H9 (cell line): Measurements from ENCODE around the gene RNF145. TPM values are rescaled to one million over a fixed set of nuclear protein-coding genes. Genes with fewer than 3 reads are reported as not detected.

Source experiments
- DNase-seq: peaks from one replicate; pipeline ENCODE4 v3.0.0-alpha.2; 2017
- H2AFZ ChIP-seq: one replicate; pipeline ENCODE4 v1.6.1; 2013; ENCODE audit warnings: mild to moderate bottlenecking, low read length, control low read depth, moderate library complexity
- H2AK5ac ChIP-seq: 2 replicates; pipeline ENCODE4 v1.6.1; 2013; ENCODE audit warnings: low read length, control low read depth, mixed read lengths; ENCODE audit not compliant: insufficient read length
- H2BK120ac ChIP-seq: one replicate; pipeline ENCODE4 v1.6.1; 2013; ENCODE audit warnings: low read depth, mild to moderate bottlenecking, low read length, control low read depth, inconsistent platforms; ENCODE audit not compliant: poor library complexity, severe bottlenecking
- H2BK12ac ChIP-seq: 2 replicates; pipeline ENCODE4 v1.6.1; 2013; ENCODE audit warnings: low read length, control low read depth, mixed read lengths, low read depth; ENCODE audit not compliant: insufficient read length
- H2BK15ac ChIP-seq: 2 replicates; pipeline ENCODE4 v1.6.1; 2013; ENCODE audit warnings: low read depth, low read length, control low read depth
- H2BK20ac ChIP-seq: one replicate; pipeline ENCODE4 v1.6.1; 2013; ENCODE audit warnings: low read depth, mild to moderate bottlenecking, low read length, control low read depth, inconsistent platforms; ENCODE audit not compliant: poor library complexity, severe bottlenecking
- H2BK5ac ChIP-seq: 2 replicates; pipeline ENCODE4 v1.6.1; 2013; ENCODE audit warnings: low read length, control low read depth, mixed read lengths; ENCODE audit not compliant: insufficient read length
- H3K14ac ChIP-seq: 2 replicates; pipeline ENCODE4 v1.6.1; 2013; ENCODE audit warnings: low read length, control low read depth; ENCODE audit not compliant: insufficient read depth
- H3K18ac ChIP-seq: 2 replicates; pipeline ENCODE4 v1.6.1; 2013; ENCODE audit warnings: low read depth, mild to moderate bottlenecking, mixed read lengths, low read length, control low read depth; ENCODE audit not compliant: insufficient read length
- H3K23ac ChIP-seq: 2 replicates; pipeline ENCODE4 v1.6.1; 2013; ENCODE audit warnings: low read length, control low read depth, mixed read lengths, low read depth; ENCODE audit not compliant: insufficient read length
- H3K23me2 ChIP-seq: 2 replicates; pipeline ENCODE4 v1.6.1; 2013; ENCODE audit warnings: low read depth, mild to moderate bottlenecking, mixed read lengths, low read length, control low read depth; ENCODE audit not compliant: insufficient read length, poor library complexity, severe bottlenecking
- H3K27ac ChIP-seq: 2 replicates; pipeline ENCODE4 v1.5.1; 2013; ENCODE audit warnings: low read length, control low read depth, mixed read lengths, low read depth; ENCODE audit not compliant: insufficient read length
- H3K27me3 ChIP-seq: 2 replicates; pipeline ENCODE4 v1.6.1; 2013; ENCODE audit warnings: low read length, control low read depth, inconsistent platforms; ENCODE audit not compliant: insufficient read depth
- H3K4ac ChIP-seq: 2 replicates; pipeline ENCODE4 v1.6.1; 2013; ENCODE audit warnings: low read depth, mild to moderate bottlenecking, control low read depth, inconsistent platforms, low read length, moderate library complexity
- H3K4me1 ChIP-seq: 2 replicates; pipeline ENCODE4 v1.6.1; 2013; ENCODE audit warnings: low read length, control low read depth, inconsistent platforms; ENCODE audit not compliant: insufficient read depth
- H3K4me2 ChIP-seq: 2 replicates; pipeline ENCODE4 v1.6.1; 2013; ENCODE audit warnings: low read length, control low read depth, mixed read lengths; ENCODE audit not compliant: insufficient read length, insufficient read depth
- H3K56ac ChIP-seq: 2 replicates; pipeline ENCODE4 v1.6.1; 2013; ENCODE audit warnings: low read depth, mild to moderate bottlenecking, mixed read lengths, low read length, control low read depth; ENCODE audit not compliant: insufficient read length
- H3K79me1 ChIP-seq: 2 replicates; pipeline ENCODE4 v1.6.1; 2013; ENCODE audit warnings: low read depth, mild to moderate bottlenecking, moderate library complexity, low read length, control low read depth, inconsistent platforms; ENCODE audit not compliant: insufficient read depth, poor library complexity, severe bottlenecking
- H3K79me2 ChIP-seq: 2 replicates; pipeline ENCODE4 v1.6.1; 2013; ENCODE audit warnings: low read length, control low read depth, inconsistent platforms; ENCODE audit not compliant: insufficient read depth
- H3K9ac ChIP-seq: 2 replicates; pipeline ENCODE4 v1.6.1; 2013; ENCODE audit warnings: low read length, control low read depth, mixed read lengths; ENCODE audit not compliant: insufficient read length; ENCODE audit errors: extremely low read depth
- H3K9me3 ChIP-seq: one replicate; pipeline ENCODE4 v1.6.1; 2013; ENCODE audit warnings: low read depth, low read length, inconsistent platforms; ENCODE audit not compliant: control insufficient read depth
- H3T11ph ChIP-seq: one replicate; pipeline ENCODE4 v1.6.1; 2013; ENCODE audit warnings: mild to moderate bottlenecking, low read length, control low read depth, inconsistent platforms
- H4K20me1 ChIP-seq: one replicate; pipeline ENCODE4 v1.6.1; 2013; ENCODE audit not compliant: control insufficient read depth, insufficient read length, insufficient read depth
- H4K5ac ChIP-seq: 2 replicates; pipeline ENCODE4 v1.6.1; 2013; ENCODE audit warnings: low read depth, mild to moderate bottlenecking, mixed read lengths, low read length, control low read depth; ENCODE audit not compliant: insufficient read length
- H4K8ac ChIP-seq: replicated peaks from 2 replicates; pipeline ENCODE4 v1.6.1; 2013; ENCODE audit warnings: low read length, control low read depth, mixed read lengths, low read depth; ENCODE audit not compliant: insufficient read length
- H4K91ac ChIP-seq: 2 replicates; pipeline ENCODE4 v1.6.1; 2013; ENCODE audit warnings: low read depth, mild to moderate bottlenecking, moderate library complexity, mixed read lengths, low read length, control low read depth; ENCODE audit not compliant: insufficient read length
- H3K27ac Mint-ChIP-seq, 3 experiments: 2 replicates in 2 of 3; 3 replicates in 1 of 3; pipeline ENCODE4 v1.8.0; 2020 to 2021; ENCODE audit warnings: mixed read lengths in 3 of 3, mild to moderate bottlenecking in 1 of 3, moderate library complexity in 1 of 3
- H3K27me3 Mint-ChIP-seq: 2 replicates; pipeline ENCODE4 v1.8.0; 2021; ENCODE audit warnings: low read depth, mild to moderate bottlenecking, moderate library complexity, mixed read lengths
- H3K36me3 Mint-ChIP-seq, 3 experiments: 2 replicates in 2 of 3; 3 replicates in 1 of 3; pipeline ENCODE4 v1.8.0; 2020 to 2021; ENCODE audit warnings: low read depth in 3 of 3, mixed read lengths in 3 of 3; ENCODE audit not compliant: insufficient read depth in 1 of 3
- H3K4me1 Mint-ChIP-seq, 2 experiments: 2 replicates each; pipeline ENCODE4 v1.8.0; 2020; ENCODE audit warnings: mixed read lengths in 2 of 2
- H3K4me3 Mint-ChIP-seq, 2 experiments: 2 replicates in 1 of 2; 3 replicates in 1 of 2; pipeline ENCODE4 v1.8.0; 2020 to 2021; ENCODE audit warnings: mild to moderate bottlenecking in 2 of 2, mixed read lengths in 2 of 2, moderate library complexity in 1 of 2
- H3K9me3 Mint-ChIP-seq, 2 experiments: 2 replicates in 1 of 2; 3 replicates in 1 of 2; pipeline ENCODE4 v1.8.0; 2020; ENCODE audit warnings: mild to moderate bottlenecking in 2 of 2, mixed read lengths in 2 of 2, moderate library complexity in 1 of 2
- CTCF ChIP-seq: fragments of 200-600 bp; sonication (generic); conservative IDR thresholded peaks from 3 replicates; pipeline ENCODE4 v1.8.0; 2021; ENCODE audit warnings: antibody characterized with exemption, mild to moderate bottlenecking
- WGBS: extraction: QIAGEN DNeasy Blood & Tissue Kit; methylation state at CpG from one replicate; pipeline ENCODE4 v1.1.7; 2013; ENCODE audit warnings: missing lambda C conversion rate, low lambda C conversion rate, mixed read lengths; ENCODE audit not compliant: insufficient read length; ENCODE audit errors: extremely low coverage; 5-methylcytosine and 5-hydroxymethylcytosine counted together
- total RNA-seq: library from RNA; stranded (reverse); gene quantifications from 2 replicates; pipeline ENCODE4 v1.2.1, GENCODE V29; 2021

The RNF145 gene
- total RNA-seq, 1 experiment from 2014 or later: 59.1 TPM

GRCh38 chr5:159210846-159211245 is 1.5 kb upstream of the RNF145 start:
- no peak overlapping the region for H3K4me2 ChIP-seq

More at GRCh38 chr5:159210846-159211245, 1.5 kb upstream of the RNF145 start:
- Histone ChIP-seq H2BK12ac (no peak overlapping the region), H4K20me1 (no peaks in the 10 kb centered on the region), H3K79me2 (peaks cover 8% of the 10 kb centered on the region; the same call in 1 of the 2 replicates), H3K9me3 (no peaks in the 10 kb centered on the region), H3K79me1 (no peaks in the 10 kb centered on the region), H3K27ac (no peak overlapping the region), H4K8ac (no peak overlapping the region), H3K23ac (no peak overlapping the region), H4K5ac (no peak overlapping the region), H3T11ph (no peak overlapping the region), H2AK5ac (no peak overlapping the region), H3K4ac (no peak overlapping the region), H3K18ac (no peak overlapping the region), H3K4me1 (peaks cover 7% of the 10 kb centered on the region; the same call in 1 of the 2 replicates), H3K27me3 (peaks cover 4% of the 10 kb centered on the region; the same call in 1 of the 2 replicates), H2BK120ac (no peak overlapping the region), H3K56ac (no peak overlapping the region), H2BK15ac (no peak overlapping the region), H2BK20ac (no peak overlapping the region), H3K23me2 (peaks cover 16% of the 10 kb centered on the region), H3K9ac (no peak overlapping the region), H2BK5ac (no peak overlapping the region), H3K14ac (no peak overlapping the region), H4K91ac (no peak overlapping the region), H2AFZ (no peak overlapping the region)
- H3K4me1 Mint-ChIP-seq: peaks cover 31 to 37% of the 10 kb centered on the region in 2 experiments
- no peak for TF ChIP-seq CTCF
- WGBS: no CpG with 5 or more reads among the region's 1 CpG
- no peak for DNase-seq
- no peak overlapping the region for H3K27ac Mint-ChIP-seq
- H3K4me3 Mint-ChIP-seq: peak overlapping the region; percentile 86 to 90; a peak in 1 of 5 replicates
- peaks cover 23% of the 10 kb centered on the region for H3K27me3 Mint-ChIP-seq
- 0 out of 5 replicates have a peak, but pooled peaks cover 0 to 2% of the 10 kb centered on the region in 2 experiments for H3K9me3 Mint-ChIP-seq
- H3K36me3 Mint-ChIP-seq: peaks cover 0 to 2% (median 0%) of the 10 kb centered on the region in 3 experiments; a peak in 1 of 7 replicates
